Stimulated activated CD4-positive, alpha-beta T cell treated with anti-CD3 and anti-CD28 coated beads, TNF-alpha, amount 100 ng/mL, for 24 hours (primary cell): Measurements from ENCODE around the gene MICAL3.

Source experiments
- DNase-seq, 3 experiments: peaks; one replicate each; pipeline ENCODE4 v3.0.0-alpha.2; 2020; ENCODE audit warnings: low read depth in 3 of 3

Gene MICAL3

GRCh38 chr22:17930455-17931313 lies 93.7 kb downstream of the MICAL3 start:
- no peak for DNase-seq

GRCh38 chr22:17929909-17930308 lies 94.5 kb downstream of the MICAL3 start:
- no peak for DNase-seq

- DNase-seq, result no peak
These were observed 96.0 kb downstream of the MICAL3 start for GRCh38 chr22:17928391-17928790.

GRCh38 chr22:17927062-17927461 lies 97.3 kb downstream of the MICAL3 start:
- no peak for DNase-seq

GRCh38 chr22:17926516-17926915 lies 97.8 kb downstream of the MICAL3 start:
- no peak for DNase-seq

- no peak for DNase-seq
These were observed 98.9 kb downstream of the MICAL3 start for GRCh38 chr22:17925431-17925841.

- DNase-seq, result no peak
These were observed 99.5 kb downstream of the MICAL3 start for GRCh38 chr22:17924735-17925364.

GRCh38 chr22:17924076-17924475 lies 100.3 kb downstream of the MICAL3 start:
- no peak for DNase-seq

- DNase-seq, result no peak
These were observed 101.1 kb downstream of the MICAL3 start for GRCh38 chr22:17922925-17923903.

GRCh38 chr22:17921871-17922821 lies 102.2 kb downstream of the MICAL3 start:
- no peak for DNase-seq

GRCh38 chr22:17920992-17921650 lies 103.2 kb downstream of the MICAL3 start:
- DNase-seq, result no peak

- DNase-seq, result no peak
These were observed 104.2 kb downstream of the MICAL3 start for GRCh38 chr22:17920145-17920605.

GRCh38 chr22:17919276-17920144 lies 104.9 kb downstream of the MICAL3 start:
- no peak for DNase-seq

GRCh38 chr22:17918840-17919239 lies 105.5 kb downstream of the MICAL3 start:
- no peak for DNase-seq

- DNase-seq, result no peak
These were observed 106.8 kb downstream of the MICAL3 start for GRCh38 chr22:17917490-17917983.

GRCh38 chr22:17916226-17916889 lies 108.0 kb downstream of the MICAL3 start:
- DNase-seq, result no peak

GRCh38 chr22:17915676-17916075 lies 108.7 kb downstream of the MICAL3 start:
- no peak for DNase-seq

- no peak for DNase-seq
These were observed 109.2 kb downstream of the MICAL3 start for GRCh38 chr22:17915188-17915587.
